Uterus (tissue), 4 donors: ENCODE results near the gene PSMB5. TPM values are rescaled to one million over a fixed set of nuclear protein-coding genes. Genes with fewer than 3 reads are reported as not detected.

Source experiments
- DNase-seq, 2 donors: peaks; one replicate each; pipeline ENCODE4 v3.0.0-alpha.2; 2019 to 2020
- H3K27ac ChIP-seq, 2 donors: fragments of 200-600 bp; sonication (generic); 1 replicate in 1 of 2; 2 replicates in 1 of 2; pipeline ENCODE4 v1.5.1; 2016 to 2018
- H3K27me3 ChIP-seq, 2 donors: fragments of 200-600 bp; sonication (generic); one replicate each; pipeline ENCODE4 v1.5.1; 2018 to 2019; ENCODE audit warnings: control low read depth in 1 of 2
- H3K36me3 ChIP-seq, 2 donors: fragments of 200-600 bp; sonication (generic); one replicate each; pipeline ENCODE4 v1.5.1; 2019; ENCODE audit warnings: control low read depth in 1 of 2
- H3K4me1 ChIP-seq, 2 donors: fragments of 200-600 bp; sonication (generic); one replicate each; pipeline ENCODE4 v1.5.1; 2018 to 2019; ENCODE audit warnings: control low read depth in 1 of 2
- H3K4me3 ChIP-seq, 2 donors: fragments of 200-600 bp; sonication (generic); 1 replicate in 1 of 2; 2 replicates in 1 of 2; pipeline ENCODE4 v1.5.1; 2018 to 2019; ENCODE audit warnings: mild to moderate bottlenecking in 1 of 2
- H3K9me3 ChIP-seq, 2 donors: fragments of 200-600 bp; sonication (generic); one replicate each; pipeline ENCODE4 v1.5.1; 2019; ENCODE audit warnings: control low read depth in 1 of 2
- CTCF ChIP-seq, 4 experiments: fragments of 200-600 bp in 2 of 4; fragments of 450-650 bp in 2 of 4; sonication (generic) in 2 of 4; IDR thresholded peaks; one replicate each; pipeline ENCODE4 v1.5.1; 2016 to 2019; ENCODE audit warnings: antibody characterized with exemption in 4 of 4, mild to moderate bottlenecking in 2 of 4, moderate library complexity in 1 of 4
- POLR2A ChIP-seq, 2 donors: fragments of 450-650 bp; IDR thresholded peaks; one replicate each; pipeline ENCODE4 v1.6.1; 2016; ENCODE audit warnings: antibody characterized with exemption in 2 of 2, mild to moderate bottlenecking in 1 of 2, moderate library complexity in 1 of 2
- intact Hi-C: fragments of 100-400 bp; cut with DNase I; formaldehyde crosslinking; loops from one replicate; pipeline ENCODE4 v1.15.1; 2023; ENCODE audit warnings: low total_unique reads
- total RNA-seq, 4 donors: library from RNA; depleted of rRNA in 3 of 4; stranded (reverse); fragments of >200 nt in 3 of 4; gene quantifications; one replicate each; pipeline versions ENCODE4 v1.1.0 to v1.2.4, GENCODE V29; 2014 to 2023
- donor health status: DM: yes; HTN: yes; CAD: no.

The PSMB5 gene
- total RNA-seq, 4 donors from 2014 or later: 18.4 to 121 (median 92.0) TPM

GRCh38 chr14:23070262-23071129 lies 35.8 kb upstream of the PSMB5 start:
- Histone ChIP-seq H3K27ac (peak overlapping the region; percentile 87 to 89), H3K36me3 (no peaks in the 10 kb centered on the region), H3K27me3 (no peaks in the 10 kb centered on the region), H3K9me3 (no peaks in the 10 kb centered on the region), H3K4me1 (peaks cover 6 to 11% of the 10 kb centered on the region in 2 donors), H3K4me3 (peak overlapping the region; percentile 53 to 60)
- no peak for DNase-seq
- TF ChIP-seq CTCF (IDR thresholded peaks at IDR 0.05) (no peak), POLR2A (IDR thresholded peaks at IDR 0.05) (no peak)
- intact Hi-C loops: no loop called here

GRCh38 chr14:23069413-23069806 lies 34.7 kb upstream of the PSMB5 start:
- no peak for TF ChIP-seq CTCF (IDR thresholded peaks at IDR 0.05)
- no peak overlapping the region for H3K4me3 ChIP-seq
- DNase-seq: no peak
- peak overlapping the region; percentile 8 to 89 for H3K27ac ChIP-seq
- no peaks in the 10 kb centered on the region for H3K36me3 ChIP-seq
- no peaks in the 10 kb centered on the region for H3K9me3 ChIP-seq
- peaks cover 6 to 11% of the 10 kb centered on the region in 2 donors for H3K4me1 ChIP-seq
- no peaks in the 10 kb centered on the region for H3K27me3 ChIP-seq
- intact Hi-C loops: no loop called here

GRCh38 chr14:23068789-23069412 lies 34.2 kb upstream of the PSMB5 start:
- Histone ChIP-seq H3K9me3 (no peaks in the 10 kb centered on the region), H3K4me3 (no peak overlapping the region), H3K4me1 (peaks cover 6 to 11% of the 10 kb centered on the region in 2 donors), H3K36me3 (no peaks in the 10 kb centered on the region), H3K27me3 (no peaks in the 10 kb centered on the region), H3K27ac (peak overlapping the region; percentile 8 to 89)
- TF ChIP-seq POLR2A (IDR thresholded peaks at IDR 0.05) (no peak), CTCF (IDR thresholded peaks at IDR 0.05) (peak; percentile 97 to 99 (median 98))
- DNase-seq: peak; percentile 83 to 86
- intact Hi-C loops: no loop called here

- Histone ChIP-seq H3K27me3 (no peaks in the 10 kb centered on the region), H3K27ac (peak overlapping the region in 1 of 2 donors; percentile 49), H3K4me1 (peaks cover 6 to 11% of the 10 kb centered on the region in 2 donors), H3K9me3 (no peaks in the 10 kb centered on the region), H3K4me3 (no peak overlapping the region), H3K36me3 (no peaks in the 10 kb centered on the region)
- intact Hi-C loops: no loop called here
- DNase-seq: no peak
- TF ChIP-seq POLR2A (IDR thresholded peaks at IDR 0.05) (no peak), CTCF (IDR thresholded peaks at IDR 0.05) (no peak)
These were observed 33.4 kb upstream of the PSMB5 start for GRCh38 chr14:23067847-23068788.
